Activated CD4-positive, CD25-positive, alpha-beta regulatory T cell treated with anti-CD3 and anti-CD28 coated beads, Interleukin-2, amount 50 U/mL, for 24 hours (primary cell): Measurements from ENCODE around the gene AGTRAP.
A peak's percentile ranks its signal among the peaks of the same experiment; 100 is the strongest.

ENCODE experiments used
- ATAC-seq, 2 donors: fragments of 150-1000 bp; cut with Tn5 transposase; one replicate each; pipeline ENCODE4 v1.10.0; 2021; ENCODE audit warnings: mild to moderate bottlenecking in 1 of 2, moderate library complexity in 1 of 2

AGTRAP gene

GRCh38 chr1:11784993-11785769 is 49.2 kb downstream of the AGTRAP start:
- peak in 1 of 2 donors; percentile 59 for ATAC-seq

GRCh38 chr1:11786168-11786567 is 50.2 kb downstream of the AGTRAP start:
- no peak for ATAC-seq

GRCh38 chr1:11787251-11787803 is 51.4 kb downstream of the AGTRAP start:
- ATAC-seq = no peak

DNA sequence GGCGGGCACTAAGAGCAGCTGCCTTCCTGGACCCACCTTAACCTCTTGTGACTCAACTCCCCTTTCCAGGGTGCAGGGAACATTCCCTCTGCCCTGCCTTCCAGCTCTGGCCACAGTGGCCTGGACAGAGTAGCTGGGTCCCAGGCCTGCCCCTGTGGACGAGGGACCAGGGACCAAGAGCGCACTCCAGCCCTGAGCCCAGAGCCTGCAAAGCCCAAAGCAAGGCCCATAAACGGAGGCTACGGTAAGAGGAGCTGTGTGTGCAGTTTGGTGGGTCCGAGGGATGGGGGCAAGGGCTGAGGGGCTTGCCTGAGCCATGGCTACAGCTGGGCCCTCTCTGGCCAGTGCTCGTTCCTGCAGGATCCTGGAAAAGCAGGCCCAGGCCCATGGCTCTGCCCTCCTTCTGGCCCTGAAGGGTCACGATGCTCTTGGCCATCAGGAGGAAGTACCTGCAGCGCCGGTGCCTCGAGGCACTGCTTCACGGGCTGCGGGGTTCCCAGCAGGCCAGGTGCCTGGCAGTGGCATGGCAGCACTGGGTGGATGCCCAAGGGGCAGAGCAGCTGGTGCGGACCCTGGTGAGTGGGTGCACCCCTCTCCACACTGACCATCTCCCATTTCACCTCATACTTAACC is 52.0 kb downstream of the AGTRAP start:
- ATAC-seq = no peak

- ATAC-seq = no peak
Observed at GRCh38 chr1:11788549-11789053, 52.7 kb downstream of the AGTRAP start.

GRCh38 chr1:11789126-11790067 is 53.5 kb downstream of the AGTRAP start:
- no peak for ATAC-seq

GRCh38 chr1:11790101-11790879 is 54.4 kb downstream of the AGTRAP start:
- no peak for ATAC-seq

DNA sequence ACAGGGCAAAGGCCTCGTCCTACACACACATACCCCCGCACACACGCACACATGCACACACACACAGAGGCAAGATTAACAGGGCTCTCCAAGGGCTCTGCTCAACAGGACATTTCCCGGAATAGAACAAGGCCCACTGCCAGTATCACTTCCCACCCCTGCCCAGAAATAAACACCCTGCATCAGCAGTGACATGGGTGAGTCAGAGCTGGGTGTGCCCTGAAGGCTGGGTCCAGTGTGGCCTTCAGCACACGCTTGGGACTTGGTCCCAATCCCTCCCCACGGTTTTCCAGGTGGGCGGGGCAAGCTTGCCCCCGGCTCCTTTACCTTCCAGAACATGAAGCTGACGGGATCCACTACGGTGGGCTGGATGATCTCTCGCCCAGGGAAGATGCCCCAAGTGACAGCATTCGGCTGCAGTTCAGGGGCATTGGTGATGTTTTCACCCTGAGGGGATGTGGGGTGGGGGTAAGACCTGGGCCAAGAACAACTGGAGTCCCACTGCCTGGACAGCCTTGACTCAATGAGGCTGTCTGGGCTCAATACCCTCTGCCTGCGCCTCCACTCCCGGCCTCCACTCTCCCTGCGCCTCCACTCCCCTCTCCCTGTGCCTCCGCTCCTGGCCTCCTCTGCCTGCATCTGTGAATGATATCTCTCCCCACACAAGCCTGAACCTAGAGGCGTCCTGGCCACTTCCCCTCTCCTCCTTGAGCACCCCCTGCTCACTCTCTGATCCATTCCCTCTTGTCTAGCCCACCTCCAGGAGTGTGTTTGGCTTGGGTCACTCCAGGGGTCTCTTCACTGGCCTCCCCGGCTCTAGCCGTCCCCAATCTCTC is 55.2 kb downstream of the AGTRAP start:
- no peak for ATAC-seq

GRCh38 chr1:11792106-11792505 is 56.2 kb downstream of the AGTRAP start:
- ATAC-seq = no peak

DNA sequence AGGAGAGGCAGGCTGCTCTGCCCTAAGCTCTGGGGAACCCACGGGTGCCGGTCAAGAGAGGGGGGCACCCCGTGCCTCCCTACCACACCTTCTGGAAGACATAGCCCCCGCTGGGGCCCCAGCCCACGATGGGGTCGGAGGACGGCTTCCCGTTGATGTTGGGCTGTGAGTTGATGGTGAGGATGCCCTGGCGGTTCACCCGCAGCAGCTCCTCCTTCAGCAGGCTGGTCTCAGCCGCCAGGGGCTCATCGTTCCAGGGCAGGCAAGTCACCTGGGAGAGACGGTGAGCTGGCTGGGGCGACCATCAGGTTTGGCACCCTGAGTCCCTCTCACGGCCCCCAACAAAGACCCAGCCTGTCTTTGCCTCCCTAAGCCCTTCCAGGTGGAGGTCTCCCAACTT is 57.9 kb downstream of the AGTRAP start:
- no peak for ATAC-seq

DNA sequence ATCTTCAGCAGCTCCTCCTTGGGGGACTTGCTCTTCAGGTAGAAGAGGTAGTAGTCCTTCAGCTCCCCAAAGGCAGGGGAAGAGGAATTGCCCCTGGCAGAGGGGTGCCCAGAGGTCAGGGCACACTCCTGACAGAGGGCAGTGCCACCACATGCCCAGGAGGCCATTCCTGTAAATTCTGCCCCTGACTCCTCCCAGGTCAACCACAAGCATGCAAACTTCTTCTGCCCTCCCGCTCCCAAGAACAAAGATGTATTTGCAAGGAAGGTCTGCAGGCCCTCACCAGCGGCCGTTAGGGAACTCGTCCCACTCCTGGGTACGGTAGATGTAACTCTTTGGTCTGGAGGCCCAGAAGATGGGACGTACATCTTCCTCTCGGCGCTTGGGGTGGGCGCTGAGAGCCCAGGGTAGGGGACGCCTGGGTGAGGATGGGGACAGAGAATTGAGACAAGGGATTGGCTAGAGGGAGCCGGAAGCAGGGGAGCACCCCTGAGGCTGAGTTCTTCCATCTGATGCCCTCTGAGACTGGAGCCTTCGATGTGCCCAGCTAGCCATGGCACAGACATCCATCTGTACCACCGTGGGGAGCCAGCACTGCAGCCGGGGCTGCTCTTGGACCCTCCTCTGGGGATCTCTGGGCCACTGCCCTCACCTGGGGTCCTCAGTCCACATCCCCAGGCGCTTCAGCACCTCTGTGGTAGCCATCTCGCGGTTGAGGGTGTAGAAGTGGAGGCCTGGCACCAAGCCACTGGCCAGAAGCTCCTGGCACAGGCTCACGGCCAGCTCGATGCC is 58.7 kb downstream of the AGTRAP start:
- no peak for ATAC-seq

DNA sequence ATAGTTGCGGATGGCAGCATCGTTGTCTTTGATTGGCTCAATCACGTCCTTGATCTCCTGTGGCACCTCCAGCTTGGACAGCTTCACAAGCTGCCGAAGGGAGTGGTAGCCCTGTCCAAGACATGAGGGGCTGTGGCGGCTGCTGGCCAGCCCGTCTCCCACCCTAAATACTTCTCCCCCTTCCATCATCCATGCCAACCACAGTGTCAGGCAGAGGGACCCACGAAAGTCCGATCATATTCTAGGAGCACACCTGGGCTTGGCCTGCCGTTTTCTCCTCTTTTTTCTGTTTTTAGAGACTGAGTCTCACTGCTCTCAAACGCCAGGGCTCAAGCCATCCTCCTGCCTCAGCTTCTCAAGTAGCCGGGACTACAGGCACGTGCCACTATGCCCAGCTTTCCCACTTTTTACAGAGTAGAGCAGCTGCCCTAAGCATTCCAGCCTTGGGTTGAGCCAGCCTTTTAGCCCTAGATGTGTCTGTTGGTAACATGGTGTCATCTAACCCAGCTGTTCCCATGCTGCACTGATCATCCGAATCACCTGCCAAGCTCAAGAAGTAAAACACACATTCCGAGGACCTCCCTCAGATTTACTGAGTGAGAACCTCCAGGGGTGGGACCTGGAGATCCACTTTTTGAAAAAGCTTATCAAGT is 59.4 kb downstream of the AGTRAP start:
- no peak for ATAC-seq

DNA sequence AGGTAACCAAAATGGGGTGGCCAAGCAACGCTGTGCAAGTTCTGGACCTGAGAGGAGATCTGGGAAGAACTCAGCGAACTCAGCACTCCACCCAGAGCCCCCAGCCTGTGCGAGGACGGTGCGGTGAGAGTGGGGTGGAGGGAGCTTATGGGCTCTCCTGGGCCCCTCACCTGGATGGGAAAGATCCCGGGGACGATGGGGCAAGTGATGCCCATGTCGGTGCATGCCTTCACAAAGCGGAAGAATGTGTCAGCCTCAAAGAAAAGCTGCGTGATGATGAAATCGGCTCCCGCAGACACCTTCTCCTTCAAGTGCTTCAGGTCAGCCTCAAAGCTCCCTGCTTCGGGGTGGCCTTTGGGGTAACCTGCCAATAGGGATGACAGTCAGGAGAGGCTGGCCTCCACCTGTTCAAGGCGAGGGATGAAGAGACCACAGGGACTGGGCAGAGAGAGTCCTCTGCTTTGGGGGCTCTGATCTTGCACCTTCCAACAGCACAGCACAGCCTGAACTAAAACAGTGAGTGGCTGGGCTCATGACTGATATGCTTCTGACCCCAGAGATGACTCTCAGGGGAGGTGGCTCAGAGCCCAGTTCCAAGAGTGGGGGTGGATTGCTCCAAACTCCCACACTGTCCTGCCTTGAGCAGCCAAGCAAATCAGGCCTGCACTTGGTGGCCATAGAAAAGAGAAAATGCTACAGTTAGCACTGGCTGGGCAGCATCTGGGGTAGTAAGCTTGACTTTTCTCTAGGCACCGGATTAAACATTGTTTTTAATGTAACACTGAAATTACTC is 60.3 kb downstream of the AGTRAP start:
- ATAC-seq = no peak

DNA sequence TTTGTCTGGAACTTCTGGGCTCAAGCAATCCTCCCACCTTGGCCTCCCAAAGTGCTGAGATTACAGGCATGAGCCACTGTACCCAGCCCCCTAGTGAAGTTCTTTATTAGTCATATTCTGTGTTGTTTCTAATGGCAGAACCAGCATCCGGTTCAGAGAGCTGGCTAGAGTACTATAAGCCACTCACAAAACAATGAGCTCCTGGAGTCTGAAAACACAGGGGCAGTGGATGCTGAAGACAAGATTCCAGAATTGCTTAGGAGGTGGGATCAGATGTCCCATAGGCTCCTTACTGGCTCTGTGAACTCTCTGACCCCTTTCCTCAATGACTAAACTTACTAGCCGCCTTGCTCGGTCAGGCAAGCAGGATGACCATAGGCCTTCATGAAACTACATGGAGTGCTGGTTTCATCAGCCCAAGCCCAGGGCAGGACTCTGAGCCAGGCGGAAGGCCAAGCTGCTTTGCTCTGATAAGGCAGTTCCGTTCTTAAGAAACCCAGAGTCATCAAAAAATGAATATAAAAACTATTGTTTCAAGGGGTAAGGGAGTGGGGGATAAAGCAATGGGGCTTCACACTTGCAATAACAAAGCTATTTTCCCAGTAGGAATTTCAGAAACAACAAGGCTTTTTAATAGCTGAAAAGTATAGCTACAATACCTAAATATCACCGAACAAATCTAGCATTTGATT is 61.7 kb downstream of the AGTRAP start:
- ATAC-seq = no peak

- ATAC-seq = no peak
Observed at GRCh38 chr1:11799099-11799498, 63.2 kb downstream of the AGTRAP start.

- no peak for ATAC-seq
Observed at GRCh38 chr1:11799896-11800295, 64.0 kb downstream of the AGTRAP start.

DNA sequence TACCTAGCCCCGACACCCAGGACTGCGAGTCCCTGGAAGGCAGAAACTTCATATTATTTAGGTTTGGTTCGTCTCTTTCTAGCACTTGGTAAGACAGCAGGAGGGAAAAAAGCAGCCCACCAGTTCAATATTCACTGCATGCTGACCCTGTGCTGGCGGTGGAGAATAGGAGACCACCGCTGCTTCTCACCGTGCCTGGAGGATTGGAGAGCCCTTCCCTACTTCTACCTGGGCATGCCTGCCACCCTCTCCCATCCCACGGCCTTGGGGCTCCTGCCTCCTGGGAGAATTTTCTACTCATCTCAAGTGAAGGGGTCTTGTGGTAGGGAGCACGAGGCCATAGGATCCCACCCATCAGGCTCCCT is 64.4 kb downstream of the AGTRAP start:
- ATAC-seq = no peak
